ENCODE data around the gene FOSL1. TPM values are rescaled to one million over a fixed set of nuclear protein-coding genes. Genes with fewer than 3 reads are reported as not detected.
"Not testable (repeated sequence)": the region's sequence is repeated elsewhere in the genome, so short reads cannot be mapped to it uniquely, and the experiment has no call there.

FOSL1 gene
- total and polyA plus RNA-seq, 11 donors: 0.22 to 48.1 (median 1.5) TPM

- H3K36me3 ChIP-seq: no peaks in the 10 kb centered on the region
- ATAC-seq: no peak
These were observed 7.4 kb downstream of the FOSL1 start for GRCh38 chr11:65892661-65893317.

GRCh38 chr11:65892137-65892540, 8.0 kb downstream of the FOSL1 start:
- peak overlapping the region; percentile 76 to 98 (median 84) for H3K4me3 ChIP-seq
- peak overlapping the region; percentile 87 to 99 (median 98) for H3K27ac ChIP-seq
- H3K4me1 ChIP-seq: peaks cover 16 to 68% (median 49%) of the 10 kb centered on the region in 12 donors
- DNase-seq; H3K36me3 ChIP-seq; intact Hi-C loops (cut with DNase I); H3K27me3 ChIP-seq; ATAC-seq; H3K9me3 ChIP-seq: not testable (repeated sequence)
- WGBS, 4 donors: 25 to 61% (median 50%) methylated on average over 5 of the region's 5 CpGs

More at GRCh38 chr11:65892661-65893317, 7.4 kb downstream of the FOSL1 start:
- Histone ChIP-seq H3K27me3 (no peaks in the 10 kb centered on the region), H3K27ac (peak overlapping the region; percentile 87 to 99 (median 98)), H3K9me3 (no peaks in the 10 kb centered on the region), H3K4me3 (peak overlapping the region in 10 of 12 donors; percentile 76 to 98 (median 84)), H3K4me1 (peaks cover 11 to 61% (median 43%) of the 10 kb centered on the region in 12 donors)
- intact Hi-C loops (cut with DNase I): no loop called here
- peak in 2 of 5 donors; percentile 35 to 40 for DNase-seq
- 56 to 69% (median 63%) methylated on average over 10 of the region's 10 CpGs for WGBS, 4 donors
- no peak for TF ChIP-seq POLR2A (IDR thresholded peaks at IDR 0.05)
- TF ChIP-seq CTCF (IDR thresholded peaks at IDR 0.05): no peak

GRCh38 chr11:65891219-65892136, 8.7 kb downstream of the FOSL1 start:
- H3K27ac ChIP-seq: peak overlapping the region; percentile 87 to 99 (median 98)
- ATAC-seq (peak in 3 of 4 donors; percentile 1 to 39 (median 2)), DNase-seq (peak; percentile 78 to 87 (median 80))
- peaks cover 0 to 10% (median 6%) of the 10 kb centered on the region in 9 donors for H3K36me3 ChIP-seq
- TF ChIP-seq POLR2A (IDR thresholded peaks at IDR 0.05) (peak in 1 of 2 donors; percentile 46), CTCF (IDR thresholded peaks at IDR 0.05) (peak in 10 of 12 donors; percentile 23 to 67 (median 52))
- no peaks in the 10 kb centered on the region for H3K9me3 ChIP-seq
- peaks cover 16 to 72% (median 53%) of the 10 kb centered on the region in 12 donors for H3K4me1 ChIP-seq
- H3K27me3 ChIP-seq: no peaks in the 10 kb centered on the region
- intact Hi-C loops (cut with DNase I): loop anchor here in 2 of 10 donors (2.0 kb wide), 2 partner anchors 27 to 69 kb away; partner anchors contain the start of genes C11orf68 (in 1 of the 2), DRAP1 (in 1 of the 2) and SART1 (in 1 of the 2)
- WGBS, 4 donors: 1 to 3% (median 2%) methylated on average over 30 to 57 of the region's 57 CpGs
- peak overlapping the region; percentile 76 to 98 (median 84) for H3K4me3 ChIP-seq

GRCh38 chr11:65890324-65891218, 9.6 kb downstream of the FOSL1 start, which contains the start of gene CCDC85B:
TSS of gene CCDC85B (plus strand) at chr11:65890673. CDS start at chr11:65890784, 111 bp downstream.
- WGBS, 4 donors: 0 to 1% (median 0%) methylated on average over 39 to 94 of the region's 94 CpGs
- Histone ChIP-seq H3K9me3 (no peaks in the 10 kb centered on the region), H3K36me3 (peaks cover 0 to 18% (median 14%) of the 10 kb centered on the region in 9 donors), H3K4me1 (peaks cover 16 to 72% (median 53%) of the 10 kb centered on the region in 12 donors), H3K4me3 (peak within 1 kb of the TSS; percentile 76 to 98 (median 86)), H3K27me3 (no peaks in the 10 kb centered on the region), H3K27ac (peak within 1 kb of the TSS; percentile 89 to 100 (median 98))
- intact Hi-C loops (cut with DNase I): loop anchor here in 2 of 10 donors (2.0 kb wide), 2 partner anchors 28 to 70 kb away; partner anchors contain the start of genes C11orf68 (in 1 of the 2), DRAP1 (in 1 of the 2) and SART1 (in 1 of the 2)
- DNase-seq: peak; percentile 99
- peak; percentile 74 to 86 (median 81) for ATAC-seq
- TF ChIP-seq CTCF (IDR thresholded peaks at IDR 0.05) (peak in 1 of 12 donors; percentile 13), POLR2A (IDR thresholded peaks at IDR 0.05) (peak; percentile 90 to 99)

Data from heart left ventricle (tissue), 16 donors.